Lower lobe of right lung (tissue), 2 donors: Measurements from ENCODE around the gene KIF16B. TPM values are rescaled to one million over a fixed set of nuclear protein-coding genes. Genes with fewer than 3 reads are reported as not detected.
A peak's percentile ranks its signal among the peaks of the same experiment; 100 is the strongest.

Experiments used
- ATAC-seq, 2 donors: fragments of 200-7000 bp; cut with Tn5 transposase; one replicate each; pipeline ENCODE4 v1.9.1; 2020 to 2022; ENCODE audit warnings: mild to moderate bottlenecking in 2 of 2, moderate library complexity in 2 of 2
- DNase-seq: peaks from one replicate; pipeline ENCODE4 v3.0.0-alpha.2; 2020
- H3K27ac ChIP-seq: fragments of 200-600 bp; one replicate; pipeline ENCODE4 v1.8.0; 2022
- H3K27me3 ChIP-seq: fragments of 200-600 bp; one replicate; pipeline ENCODE4 v1.8.0; 2022; ENCODE audit warnings: low read depth
- H3K36me3 ChIP-seq: fragments of 200-600 bp; one replicate; pipeline ENCODE4 v1.8.0; 2022; ENCODE audit warnings: mild to moderate bottlenecking
- H3K4me1 ChIP-seq: fragments of 200-600 bp; one replicate; pipeline ENCODE4 v1.8.0; 2022
- H3K4me3 ChIP-seq: fragments of 200-600 bp; one replicate; pipeline ENCODE4 v1.8.0; 2022; ENCODE audit warnings: mild to moderate bottlenecking
- H3K9me3 ChIP-seq: fragments of 200-600 bp; one replicate; pipeline ENCODE4 v1.8.0; 2022
- intact Hi-C: fragments of 100-400 bp; cut with DNase I; formaldehyde crosslinking; loops from one replicate; pipeline ENCODE4 v1.11.0; 2022
- total RNA-seq: library from RNA; stranded (reverse); fragmentation: NEBNext Ultra II Directional; extraction: Animal tissue kit (Norgen Biotek cat#: 25700); gene quantifications from one replicate; pipeline ENCODE4 v1.2.1, GENCODE V29; 2021
- TF ChIP-seq, protein P1 (sequence below): fragments of 200-600 bp; IDR thresholded peaks from one replicate; pipeline ENCODE4 v1.8.0; 2022; ENCODE audit warnings: antibody characterized with exemption, mild to moderate bottlenecking
- donor health status: DM: no; HTN: yes; CAD: no; lungs with severe emphysema.

The KIF16B gene
- total RNA-seq, 1 donor from 2014 or later: 25.1 TPM

DNA sequence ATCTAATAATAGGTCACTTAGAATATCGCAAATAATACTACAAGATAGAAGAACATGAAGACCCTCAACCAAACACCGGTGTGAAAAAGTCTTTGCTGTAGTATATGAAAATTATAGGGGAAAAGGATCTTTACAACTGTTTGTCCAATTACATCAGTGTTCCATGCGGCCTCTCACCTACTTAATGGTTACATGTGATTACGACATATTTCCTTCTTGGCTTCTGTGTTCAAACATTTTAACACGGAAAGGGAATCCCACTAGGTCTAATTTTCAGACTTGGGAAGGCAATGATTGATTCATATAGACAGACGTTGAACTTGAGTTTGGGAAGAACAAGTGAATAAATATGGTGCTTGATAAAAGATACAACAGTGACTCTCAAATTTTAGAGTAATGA is 273.4 kb downstream of the KIF16B start:
- ATAC-seq (peak in 1 of 2 donors; percentile 59), DNase-seq (no peak)
- H3K4me1 ChIP-seq: no peaks in the 10 kb centered on the region
- no peak overlapping the region for H3K27ac ChIP-seq
- no peak overlapping the region for H3K4me3 ChIP-seq
- TF ChIP-seq, protein P1, sequence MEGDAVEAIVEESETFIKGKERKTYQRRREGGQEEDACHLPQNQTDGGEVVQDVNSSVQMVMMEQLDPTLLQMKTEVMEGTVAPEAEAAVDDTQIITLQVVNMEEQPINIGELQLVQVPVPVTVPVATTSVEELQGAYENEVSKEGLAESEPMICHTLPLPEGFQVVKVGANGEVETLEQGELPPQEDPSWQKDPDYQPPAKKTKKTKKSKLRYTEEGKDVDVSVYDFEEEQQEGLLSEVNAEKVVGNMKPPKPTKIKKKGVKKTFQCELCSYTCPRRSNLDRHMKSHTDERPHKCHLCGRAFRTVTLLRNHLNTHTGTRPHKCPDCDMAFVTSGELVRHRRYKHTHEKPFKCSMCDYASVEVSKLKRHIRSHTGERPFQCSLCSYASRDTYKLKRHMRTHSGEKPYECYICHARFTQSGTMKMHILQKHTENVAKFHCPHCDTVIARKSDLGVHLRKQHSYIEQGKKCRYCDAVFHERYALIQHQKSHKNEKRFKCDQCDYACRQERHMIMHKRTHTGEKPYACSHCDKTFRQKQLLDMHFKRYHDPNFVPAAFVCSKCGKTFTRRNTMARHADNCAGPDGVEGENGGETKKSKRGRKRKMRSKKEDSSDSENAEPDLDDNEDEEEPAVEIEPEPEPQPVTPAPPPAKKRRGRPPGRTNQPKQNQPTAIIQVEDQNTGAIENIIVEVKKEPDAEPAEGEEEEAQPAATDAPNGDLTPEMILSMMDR: no peak
- H3K36me3 ChIP-seq: no peaks in the 10 kb centered on the region
- H3K9me3 ChIP-seq: peaks cover 27% of the 10 kb centered on the region
- intact Hi-C loops: no loop called here
- H3K27me3 ChIP-seq: no peaks in the 10 kb centered on the region

DNA sequence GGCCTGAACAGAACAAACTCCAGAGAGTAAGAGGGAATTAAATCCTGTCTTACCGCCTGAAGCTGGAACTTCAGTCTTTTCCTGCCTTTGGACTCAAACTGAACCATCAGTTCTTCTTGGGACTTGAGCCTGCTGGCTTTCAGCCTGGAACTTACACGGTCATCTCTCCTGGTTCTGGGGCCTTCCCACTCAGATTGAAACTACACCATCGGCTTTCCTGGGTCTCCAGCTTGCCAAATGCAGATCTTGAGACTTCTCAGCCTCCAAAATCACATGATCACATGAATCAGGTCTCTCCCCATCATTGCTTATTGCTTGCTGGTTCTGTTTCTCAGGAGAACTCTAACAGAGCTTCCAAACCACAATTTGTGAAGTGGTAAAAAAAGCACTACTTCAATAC is 276.3 kb downstream of the KIF16B start:
- ATAC-seq (no peak), DNase-seq (no peak)
- intact Hi-C loops: no loop called here
- Histone ChIP-seq H3K4me3 (no peak overlapping the region), H3K9me3 (peaks cover 5% of the 10 kb centered on the region), H3K27me3 (no peaks in the 10 kb centered on the region), H3K4me1 (no peaks in the 10 kb centered on the region), H3K27ac (no peak overlapping the region), H3K36me3 (no peaks in the 10 kb centered on the region)
- TF ChIP-seq, protein P1: no peak

DNA sequence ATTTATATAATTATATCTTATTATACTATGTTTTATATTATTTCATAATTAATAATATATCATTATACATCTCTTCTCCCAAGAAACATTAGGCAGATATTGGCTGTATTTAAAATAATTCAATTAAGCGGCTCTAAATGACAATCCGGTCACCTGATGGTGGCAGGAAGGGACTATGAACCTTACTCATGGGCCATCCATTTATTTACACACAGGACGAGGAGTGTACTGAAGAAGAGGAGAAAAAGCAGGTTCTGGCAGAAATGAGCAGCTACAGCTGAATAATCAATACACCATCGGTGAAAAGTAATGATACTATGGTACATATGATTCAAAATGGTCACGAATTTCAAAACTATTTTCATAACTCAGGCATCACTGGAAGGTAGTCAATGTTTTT is 277.7 kb downstream of the KIF16B start:
- H3K27ac ChIP-seq: no peak overlapping the region
- H3K4me3 ChIP-seq: no peak overlapping the region
- intact Hi-C loops: no loop called here
- ATAC-seq (no peak), DNase-seq (no peak)
- H3K9me3 ChIP-seq: no peaks in the 10 kb centered on the region
- TF ChIP-seq, protein P1: no peak
- no peaks in the 10 kb centered on the region for H3K27me3 ChIP-seq
- no peaks in the 10 kb centered on the region for H3K4me1 ChIP-seq
- no peaks in the 10 kb centered on the region for H3K36me3 ChIP-seq

DNA sequence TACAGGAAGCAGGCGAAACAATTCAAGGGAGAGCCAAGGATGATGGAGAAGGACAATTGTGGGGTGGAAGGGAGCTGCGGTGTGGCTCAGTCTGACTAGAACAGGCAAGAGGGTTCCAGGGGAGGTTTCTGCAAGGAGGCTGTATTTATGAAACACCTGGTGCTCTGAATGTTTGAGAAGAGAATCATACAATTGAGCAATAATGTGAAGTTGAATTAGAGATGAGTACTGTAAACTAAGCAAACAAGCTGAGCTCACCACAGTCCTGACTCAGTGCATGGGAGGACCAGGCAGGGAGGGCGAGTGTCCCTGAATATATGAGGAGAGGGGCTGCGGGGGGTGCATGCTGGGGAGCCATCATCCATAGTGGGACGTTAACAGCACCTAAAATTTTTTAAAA is 279.7 kb downstream of the KIF16B start:
- TF ChIP-seq, protein P1: no peak
- H3K4me1 ChIP-seq: no peaks in the 10 kb centered on the region
- no peaks in the 10 kb centered on the region for H3K27me3 ChIP-seq
- intact Hi-C loops: no loop called here
- no peak overlapping the region for H3K4me3 ChIP-seq
- ATAC-seq (no peak), DNase-seq (no peak)
- no peaks in the 10 kb centered on the region for H3K9me3 ChIP-seq
- no peak overlapping the region for H3K27ac ChIP-seq
- H3K36me3 ChIP-seq: no peaks in the 10 kb centered on the region

DNA sequence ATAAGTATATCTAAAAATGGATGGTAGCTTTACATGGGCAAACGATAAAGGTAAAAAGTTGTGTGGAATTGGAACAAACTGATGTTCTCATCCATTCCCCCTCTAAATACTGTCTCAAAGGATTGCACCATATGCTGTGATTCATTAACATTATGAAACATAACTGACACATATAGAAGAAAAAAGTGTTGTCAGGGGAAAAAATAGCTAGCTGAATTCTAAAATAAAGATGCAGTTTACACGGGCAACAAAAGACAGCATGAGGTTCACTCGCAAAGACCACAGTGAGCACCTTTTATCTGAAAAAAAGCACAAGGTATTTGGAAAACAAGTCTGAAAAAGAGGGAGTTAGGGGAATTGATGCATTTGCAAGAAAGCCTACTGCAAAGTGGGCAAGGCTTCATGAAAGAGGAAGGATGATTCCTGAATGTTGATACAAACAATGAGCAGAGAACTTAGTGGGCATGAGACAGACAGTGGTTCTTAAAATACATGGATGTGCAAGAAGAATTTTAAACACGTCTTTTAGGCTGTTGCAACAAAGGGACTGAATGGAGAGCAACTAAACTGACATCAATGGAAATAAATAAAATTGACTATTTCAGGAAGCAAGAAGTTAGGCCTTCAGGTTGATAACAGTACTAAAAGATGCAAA is 280.9 kb downstream of the KIF16B start:
- H3K27ac ChIP-seq: no peak overlapping the region
- H3K36me3 ChIP-seq: no peaks in the 10 kb centered on the region
- TF ChIP-seq, protein P1: no peak
- no peaks in the 10 kb centered on the region for H3K4me1 ChIP-seq
- intact Hi-C loops: no loop called here
- no peaks in the 10 kb centered on the region for H3K9me3 ChIP-seq
- DNase-seq (no peak), ATAC-seq (no peak)
- H3K27me3 ChIP-seq: no peaks in the 10 kb centered on the region
- H3K4me3 ChIP-seq: no peak overlapping the region
